Activated CD4-positive, alpha-beta T cell treated with anti-CD3 and anti-CD28 coated beads, Interleukin-2, amount 10 ng/mL, durations not matched to agents 24 days and 14 days (primary cell): ENCODE results near the gene PBX4. TPM values are rescaled to one million over a fixed set of nuclear protein-coding genes. Genes with fewer than 3 reads are reported as not detected.
A peak's percentile ranks its signal among the peaks of the same experiment; 100 is the strongest.

Experiments used
- DNase-seq: peaks from one replicate; pipeline ENCODE4 v3.0.0; 2022
- H3K27ac Mint-ChIP-seq: one replicate; pipeline ENCODE4 v1.8.0; 2022; ENCODE audit warnings: mild to moderate bottlenecking, mixed read lengths
- H3K27me3 Mint-ChIP-seq: one replicate; pipeline ENCODE4 v1.8.0; 2022; ENCODE audit warnings: mixed read lengths
- H3K36me3 Mint-ChIP-seq: one replicate; pipeline ENCODE4 v1.8.0; 2022; ENCODE audit warnings: low read depth, mild to moderate bottlenecking, mixed read lengths
- H3K4me1 Mint-ChIP-seq: one replicate; pipeline ENCODE4 v1.8.0; 2021; ENCODE audit warnings: mixed read lengths
- H3K4me3 Mint-ChIP-seq: one replicate; pipeline ENCODE4 v1.8.0; 2022; ENCODE audit warnings: mild to moderate bottlenecking, moderate library complexity, mixed read lengths
- H3K9me3 Mint-ChIP-seq: one replicate; pipeline ENCODE4 v1.8.0; 2021; ENCODE audit warnings: mixed read lengths
- intact Hi-C: fragments of 100-400 bp; cut with micrococcal nuclease; formaldehyde crosslinking; loops from one replicate; pipeline ENCODE4 v1.15.1; 2023
- total RNA-seq: library from RNA; stranded (reverse); gene quantifications from 2 replicates; pipeline ENCODE4 v1.2.3, GENCODE V29; 2022

PBX4 gene
- total RNA-seq, 1 donor from 2014 or later, result 20.5 TPM

DNA sequence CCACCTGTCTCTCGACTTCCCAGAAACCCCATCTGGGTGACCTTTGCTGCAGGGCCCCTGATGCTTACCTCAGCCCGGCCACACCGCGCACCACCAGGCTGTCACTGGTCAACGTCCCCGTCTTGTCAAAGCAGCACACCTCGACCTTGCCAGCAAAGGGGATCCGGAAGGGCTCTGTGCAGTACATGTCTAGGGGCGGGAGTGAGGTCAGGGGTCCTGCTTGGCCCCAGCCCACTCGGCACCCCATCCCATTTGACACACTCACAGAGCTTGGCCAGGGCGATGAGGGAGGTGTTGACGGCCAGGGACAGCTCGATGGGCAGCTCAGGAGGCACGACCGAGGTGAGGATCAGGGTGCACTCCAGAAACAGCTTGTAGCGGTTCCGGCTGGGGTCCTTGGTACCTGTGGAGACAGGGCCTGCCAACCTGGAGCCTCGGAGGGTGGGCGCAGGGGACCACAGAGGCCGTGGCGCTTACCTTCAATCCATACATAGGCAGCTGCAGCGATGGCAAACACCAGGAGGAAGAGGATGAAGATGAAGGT lies 36.6 kb upstream of the PBX4 start:
- H3K27ac Mint-ChIP-seq, result no peak overlapping the region
- no peaks in the 10 kb centered on the region for H3K9me3 Mint-ChIP-seq
- H3K36me3 Mint-ChIP-seq, result peaks cover 72% of the 10 kb centered on the region
- H3K4me3 Mint-ChIP-seq, result no peak overlapping the region
- H3K27me3 Mint-ChIP-seq, result no peaks in the 10 kb centered on the region
- DNase-seq, result no peak
- peaks cover 4% of the 10 kb centered on the region for H3K4me1 Mint-ChIP-seq
- intact Hi-C loops, result no loop called here

DNA sequence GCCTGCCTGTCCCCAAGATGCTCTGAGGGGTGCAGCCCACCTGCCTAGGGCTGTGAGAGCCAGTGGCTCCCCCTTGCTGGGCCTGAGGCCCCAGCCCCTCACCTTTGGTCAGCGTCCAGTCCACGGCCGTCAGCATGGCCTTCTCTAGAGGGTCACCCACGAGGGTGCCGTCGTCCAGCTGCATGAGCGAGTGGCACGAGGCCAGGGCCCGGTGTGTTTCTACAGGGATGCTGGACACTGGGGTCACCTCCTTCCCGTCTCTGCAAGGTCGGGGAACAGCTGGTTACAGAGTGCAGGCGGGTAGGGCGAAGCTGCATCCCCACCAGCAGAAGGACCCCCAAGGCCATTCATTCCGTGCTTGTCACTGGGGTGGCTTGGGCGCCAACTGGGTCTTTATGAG lies 36.0 kb upstream of the PBX4 start:
- peaks cover 67% of the 10 kb centered on the region for H3K36me3 Mint-ChIP-seq

DNA sequence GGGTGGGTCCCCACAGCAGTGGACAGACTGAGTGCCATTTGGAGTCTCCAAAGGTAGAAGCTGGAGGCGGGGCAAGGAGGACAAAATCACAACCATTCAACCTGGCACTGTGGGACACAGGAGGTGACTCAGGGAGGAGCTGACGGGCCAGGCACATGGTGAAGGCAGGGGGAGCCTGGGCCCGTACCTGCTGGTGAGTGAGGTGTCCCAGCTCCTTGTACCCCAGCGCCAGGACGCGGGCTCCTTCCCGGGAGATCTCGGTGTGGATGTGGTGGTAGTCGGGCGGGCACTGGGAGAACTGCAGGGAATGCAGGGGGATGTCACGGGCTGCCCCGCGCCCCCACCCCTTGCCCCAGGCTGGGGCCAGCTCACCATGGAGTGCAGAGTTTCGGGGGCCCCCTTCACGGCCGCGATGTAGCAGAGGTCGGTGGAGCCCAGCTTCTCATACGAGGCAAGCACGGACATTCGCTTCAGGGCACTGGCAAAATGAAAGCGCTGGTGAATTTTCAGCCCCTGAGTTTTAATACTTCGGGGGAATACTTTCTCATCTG lies 35.2 kb upstream of the PBX4 start:
- intact Hi-C loops, result no loop called here
- Mint-ChIP-seq H3K4me3 (no peak overlapping the region), H3K9me3 (no peaks in the 10 kb centered on the region), H3K36me3 (peaks cover 67% of the 10 kb centered on the region), H3K27ac (no peak overlapping the region), H3K27me3 (no peaks in the 10 kb centered on the region), H3K4me1 (peaks cover 4% of the 10 kb centered on the region)
- DNase-seq, result no peak

More for the DNA sequence above, 36.0 kb upstream of the PBX4 start:
- H3K9me3 Mint-ChIP-seq, result no peaks in the 10 kb centered on the region
- H3K4me3 Mint-ChIP-seq, result no peak overlapping the region
- no peak overlapping the region for H3K27ac Mint-ChIP-seq
- H3K4me1 Mint-ChIP-seq, result peaks cover 4% of the 10 kb centered on the region
- DNase-seq, result no peak
- intact Hi-C loops, result no loop called here
- H3K27me3 Mint-ChIP-seq, result no peaks in the 10 kb centered on the region

DNA sequence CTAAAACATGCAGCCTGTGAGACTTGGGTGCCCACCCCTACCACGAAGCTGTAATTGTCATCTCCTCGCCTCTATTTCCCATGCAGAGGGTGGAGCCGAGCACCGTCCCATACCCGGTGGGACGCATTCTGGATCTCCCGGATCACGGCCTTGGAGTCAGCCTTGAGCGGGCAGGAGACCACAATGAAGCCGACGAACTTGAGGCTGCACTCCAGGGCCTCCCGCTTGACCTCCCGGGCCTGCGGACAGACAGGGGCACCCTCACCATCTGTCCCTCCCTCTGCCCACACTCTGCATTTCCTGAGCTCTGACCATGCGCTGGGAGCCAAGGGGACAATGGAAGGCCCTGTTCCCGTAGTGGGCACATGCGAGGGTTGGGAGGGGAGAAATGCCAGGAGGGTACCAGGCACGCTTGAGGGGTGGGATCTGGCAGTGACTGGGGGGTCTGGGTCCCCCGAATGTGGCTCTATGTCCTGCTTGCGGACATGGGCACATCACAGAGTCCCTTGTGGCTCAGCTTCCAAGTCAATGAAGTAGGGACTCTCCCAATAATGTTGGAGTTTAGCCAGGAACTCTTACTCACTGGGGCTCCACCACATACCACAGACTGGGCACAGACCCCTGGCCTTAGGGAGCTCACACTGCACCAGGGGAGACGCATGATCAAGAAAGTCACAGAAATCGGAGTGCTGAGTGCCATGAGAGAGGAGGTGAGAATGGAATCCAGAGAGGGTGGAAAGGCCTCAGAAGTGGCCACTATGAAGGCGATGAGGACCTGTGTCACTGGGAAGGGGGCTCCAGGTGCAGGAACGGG lies 34.2 kb upstream of the PBX4 start:
- no peaks in the 10 kb centered on the region for H3K27me3 Mint-ChIP-seq
- no peaks in the 10 kb centered on the region for H3K4me1 Mint-ChIP-seq
- H3K9me3 Mint-ChIP-seq, result no peaks in the 10 kb centered on the region
- DNase-seq, result no peak
- intact Hi-C loops, result no loop called here
- H3K36me3 Mint-ChIP-seq, result peaks cover 64% of the 10 kb centered on the region
- H3K27ac Mint-ChIP-seq, result no peak overlapping the region
- no peak overlapping the region for H3K4me3 Mint-ChIP-seq

DNA sequence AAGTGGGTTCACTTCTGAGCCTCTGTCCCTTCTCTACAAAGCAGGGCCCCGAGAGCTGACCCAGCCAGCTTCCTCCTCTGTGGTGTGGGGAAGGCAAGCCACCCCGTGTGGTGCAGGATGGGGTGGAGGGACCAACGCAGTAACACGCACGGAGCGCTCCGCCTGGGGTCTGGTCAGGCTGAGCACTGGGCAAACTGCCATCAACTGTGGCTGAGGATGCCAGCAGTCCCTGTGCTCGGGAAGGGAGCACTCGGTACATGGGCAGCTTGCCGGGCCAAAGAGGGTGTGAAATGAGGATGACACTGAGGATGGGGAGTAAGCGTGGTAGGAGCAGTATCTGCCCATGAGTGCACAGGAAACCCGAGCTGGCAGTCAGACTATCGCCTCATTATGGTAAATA lies 32.6 kb upstream of the PBX4 start:
- Mint-ChIP-seq H3K27ac (no peak overlapping the region), H3K27me3 (no peaks in the 10 kb centered on the region), H3K36me3 (peaks cover 61% of the 10 kb centered on the region), H3K4me1 (no peaks in the 10 kb centered on the region), H3K4me3 (no peak overlapping the region), H3K9me3 (no peaks in the 10 kb centered on the region)
- intact Hi-C loops, result no loop called here
- DNase-seq, result no peak

DNA sequence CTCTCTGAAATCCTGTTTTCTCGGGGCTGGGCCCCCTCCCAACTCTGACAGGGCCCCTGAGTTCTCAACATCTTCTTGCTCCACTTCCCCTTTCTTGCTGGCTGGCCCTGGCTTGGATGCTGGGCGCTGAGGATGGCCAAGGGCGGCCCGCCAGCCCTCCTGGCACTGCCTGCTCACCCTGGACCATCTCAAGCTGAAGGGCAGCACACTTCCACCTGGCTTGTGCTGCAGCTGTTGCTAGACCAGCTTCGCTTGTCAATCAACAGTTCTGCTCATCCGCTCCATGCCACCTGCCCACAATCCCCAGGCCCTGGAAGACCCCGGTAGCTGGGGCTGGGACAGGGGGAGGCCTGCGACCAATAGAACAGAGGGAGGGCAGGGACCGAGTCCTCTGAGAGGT lies 31.8 kb upstream of the PBX4 start:
- Mint-ChIP-seq H3K9me3 (no peaks in the 10 kb centered on the region), H3K4me3 (no peak overlapping the region), H3K27ac (no peak overlapping the region), H3K27me3 (no peaks in the 10 kb centered on the region), H3K4me1 (no peaks in the 10 kb centered on the region), H3K36me3 (peaks cover 63% of the 10 kb centered on the region)
- DNase-seq, result no peak
- intact Hi-C loops, result no loop called here

DNA sequence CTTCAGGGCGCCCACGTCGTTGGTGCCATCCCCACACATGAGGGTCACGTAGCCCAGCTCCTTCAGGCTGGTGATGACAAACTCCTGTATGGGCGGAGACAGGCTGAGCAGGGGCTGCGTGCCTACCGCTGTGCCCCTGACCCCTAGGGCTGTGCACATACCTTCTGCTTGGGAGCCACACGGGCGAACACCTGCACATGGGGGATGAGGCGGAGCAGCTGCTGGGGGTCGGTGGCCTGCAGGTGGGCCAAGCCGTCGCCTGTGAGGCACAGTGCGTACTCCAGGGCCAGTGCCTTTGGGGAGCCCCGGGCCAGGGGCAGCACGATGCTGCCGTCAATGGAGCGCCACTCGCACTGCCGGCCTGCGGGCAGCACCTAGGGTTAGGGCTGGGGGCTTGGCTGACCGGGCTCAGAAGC lies 31.1 kb upstream of the PBX4 start:
- H3K27ac Mint-ChIP-seq, result peak overlapping the region; percentile 53
- no peaks in the 10 kb centered on the region for H3K4me1 Mint-ChIP-seq
- H3K36me3 Mint-ChIP-seq, result peaks cover 65% of the 10 kb centered on the region
- no peaks in the 10 kb centered on the region for H3K9me3 Mint-ChIP-seq
- intact Hi-C loops, result no loop called here
- no peaks in the 10 kb centered on the region for H3K27me3 Mint-ChIP-seq
- no peak overlapping the region for H3K4me3 Mint-ChIP-seq
- DNase-seq, result no peak

DNA sequence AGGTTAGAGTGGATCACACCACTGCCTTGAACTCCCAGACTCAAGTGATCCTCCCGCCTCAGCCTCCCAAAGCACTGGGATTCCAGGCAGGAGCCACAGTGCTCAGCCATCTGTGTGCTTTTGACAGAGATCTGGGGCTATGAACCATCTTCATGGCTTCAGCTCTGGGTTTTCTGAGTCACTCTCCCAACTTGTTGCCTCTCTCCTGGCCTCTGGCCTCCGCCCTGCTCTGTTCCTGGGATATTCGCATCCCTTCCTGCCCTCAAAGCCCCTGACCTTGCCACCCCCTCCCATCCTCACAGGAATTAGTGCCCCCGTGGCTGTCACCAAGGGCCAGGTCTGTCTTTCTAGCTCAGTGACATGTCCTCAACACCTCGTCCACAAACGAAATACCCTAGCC lies 30.7 kb upstream of the PBX4 start:
- no peaks in the 10 kb centered on the region for H3K4me1 Mint-ChIP-seq
- H3K9me3 Mint-ChIP-seq, result no peaks in the 10 kb centered on the region
- no peak overlapping the region for H3K4me3 Mint-ChIP-seq
- intact Hi-C loops, result no loop called here
- H3K27me3 Mint-ChIP-seq, result no peaks in the 10 kb centered on the region
- peaks cover 63% of the 10 kb centered on the region for H3K36me3 Mint-ChIP-seq
- peak overlapping the region; percentile 53 for H3K27ac Mint-ChIP-seq
- DNase-seq, result no peak

DNA sequence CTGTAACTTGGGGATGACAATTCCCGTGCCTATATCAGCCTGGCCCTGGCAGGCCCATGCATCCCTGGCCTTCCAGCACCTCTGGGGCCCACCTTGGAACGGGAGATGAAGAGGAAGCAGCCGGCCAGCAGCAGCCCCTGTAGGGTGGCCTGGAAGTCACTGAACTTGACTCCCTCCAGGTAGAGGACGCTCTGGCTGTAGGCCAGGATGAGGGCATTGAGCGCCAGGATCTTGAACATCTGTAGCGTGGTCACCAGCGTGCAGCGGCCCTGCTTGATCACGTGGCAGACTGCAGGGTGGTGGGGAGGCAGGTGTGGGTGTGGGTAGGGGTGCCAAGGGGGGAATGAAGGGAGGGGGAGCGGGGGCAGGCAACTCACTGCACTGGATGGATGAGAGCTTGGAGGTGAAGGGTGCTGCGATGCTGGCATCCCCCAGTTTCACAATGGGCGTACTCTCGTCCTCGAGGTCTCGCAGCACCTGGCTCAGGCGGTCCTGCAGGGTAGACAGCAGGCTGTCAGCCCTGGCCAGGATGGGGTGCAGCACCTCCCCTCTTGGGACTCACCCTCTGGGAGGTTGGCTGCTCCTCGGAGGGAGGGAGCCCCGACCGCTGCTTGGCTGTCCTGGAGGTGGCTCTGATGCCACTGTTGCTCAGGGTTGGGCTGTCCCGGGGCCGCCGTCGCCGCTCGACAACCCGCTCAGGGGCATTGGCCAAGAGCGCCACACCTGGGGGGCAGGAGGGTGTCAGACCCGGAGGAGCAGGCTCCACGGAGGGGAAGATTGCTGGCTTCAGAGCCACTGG lies 28.7 kb upstream of the PBX4 start:
- Mint-ChIP-seq H3K4me3 (no peak overlapping the region), H3K27me3 (no peaks in the 10 kb centered on the region), H3K9me3 (no peaks in the 10 kb centered on the region), H3K27ac (no peak overlapping the region), H3K36me3 (peaks cover 57% of the 10 kb centered on the region), H3K4me1 (peaks cover 8% of the 10 kb centered on the region)
- no peak for DNase-seq
- intact Hi-C loops, result no loop called here

DNA sequence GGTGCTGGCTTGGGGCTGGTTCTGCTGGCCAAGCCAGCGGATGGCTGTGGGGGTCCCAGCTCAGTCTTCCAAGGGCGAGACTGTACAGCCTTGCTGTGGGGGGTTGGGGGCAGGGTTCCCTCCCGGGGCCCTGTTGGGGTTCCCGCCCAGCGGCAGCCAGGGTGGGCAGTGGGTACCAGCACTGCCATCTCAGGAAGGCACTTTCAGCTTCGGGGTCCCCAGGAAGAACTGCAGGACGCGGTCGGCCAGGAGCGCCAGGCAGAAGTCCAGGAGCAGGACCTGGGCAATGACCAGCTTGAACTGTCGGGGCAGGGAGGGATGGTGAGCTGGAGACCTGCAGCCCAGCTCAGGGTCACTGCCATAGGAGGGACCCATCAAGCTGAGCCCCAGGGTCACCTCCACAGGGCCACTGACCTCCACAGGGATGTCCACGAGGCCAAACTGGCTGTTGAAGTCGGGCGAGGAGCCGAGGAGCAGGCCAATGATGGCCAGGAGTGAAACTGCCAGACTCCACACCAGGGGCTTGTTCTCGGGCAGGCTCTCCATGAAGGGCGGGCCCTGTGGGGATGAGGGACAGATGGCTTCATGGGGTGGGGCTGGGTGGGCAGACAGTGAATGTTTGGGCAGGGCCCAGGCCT lies 26.9 kb upstream of the PBX4 start:
- peaks cover 49% of the 10 kb centered on the region for H3K36me3 Mint-ChIP-seq
- intact Hi-C loops, result no loop called here
- no peak overlapping the region for H3K27ac Mint-ChIP-seq
- no peaks in the 10 kb centered on the region for H3K27me3 Mint-ChIP-seq
- H3K4me3 Mint-ChIP-seq, result no peak overlapping the region
- H3K4me1 Mint-ChIP-seq, result peaks cover 12% of the 10 kb centered on the region
- H3K9me3 Mint-ChIP-seq, result no peaks in the 10 kb centered on the region
- DNase-seq, result no peak

DNA sequence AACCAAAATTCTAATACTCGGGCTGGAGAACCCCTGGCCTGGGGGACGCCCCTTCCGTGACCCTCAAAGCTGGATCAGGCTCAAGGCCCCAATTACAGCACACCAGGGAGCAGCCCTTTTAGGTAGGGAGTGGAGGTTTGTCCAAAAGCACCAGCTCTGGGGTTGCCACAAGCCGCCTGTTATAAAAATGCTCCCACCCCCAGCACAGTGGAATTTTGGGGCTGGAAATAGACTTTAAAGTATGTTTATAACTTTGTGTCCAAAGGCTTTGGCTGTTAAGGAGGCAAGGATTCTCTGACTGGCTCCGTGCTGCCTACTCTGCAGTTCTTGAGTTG lies 25.5 kb upstream of the PBX4 start:
- H3K9me3 Mint-ChIP-seq, result no peaks in the 10 kb centered on the region
- H3K4me1 Mint-ChIP-seq, result peaks cover 14% of the 10 kb centered on the region
- peak overlapping the region; percentile 94 for H3K27ac Mint-ChIP-seq
- H3K27me3 Mint-ChIP-seq, result no peaks in the 10 kb centered on the region
- H3K36me3 Mint-ChIP-seq, result peaks cover 49% of the 10 kb centered on the region
- no peak for DNase-seq
- intact Hi-C loops, result loop anchor here (1.0 kb wide), 1 partner anchor 112 kb away; no protein-coding TSS in a partner anchor
- H3K4me3 Mint-ChIP-seq, result peak overlapping the region; percentile 98

DNA sequence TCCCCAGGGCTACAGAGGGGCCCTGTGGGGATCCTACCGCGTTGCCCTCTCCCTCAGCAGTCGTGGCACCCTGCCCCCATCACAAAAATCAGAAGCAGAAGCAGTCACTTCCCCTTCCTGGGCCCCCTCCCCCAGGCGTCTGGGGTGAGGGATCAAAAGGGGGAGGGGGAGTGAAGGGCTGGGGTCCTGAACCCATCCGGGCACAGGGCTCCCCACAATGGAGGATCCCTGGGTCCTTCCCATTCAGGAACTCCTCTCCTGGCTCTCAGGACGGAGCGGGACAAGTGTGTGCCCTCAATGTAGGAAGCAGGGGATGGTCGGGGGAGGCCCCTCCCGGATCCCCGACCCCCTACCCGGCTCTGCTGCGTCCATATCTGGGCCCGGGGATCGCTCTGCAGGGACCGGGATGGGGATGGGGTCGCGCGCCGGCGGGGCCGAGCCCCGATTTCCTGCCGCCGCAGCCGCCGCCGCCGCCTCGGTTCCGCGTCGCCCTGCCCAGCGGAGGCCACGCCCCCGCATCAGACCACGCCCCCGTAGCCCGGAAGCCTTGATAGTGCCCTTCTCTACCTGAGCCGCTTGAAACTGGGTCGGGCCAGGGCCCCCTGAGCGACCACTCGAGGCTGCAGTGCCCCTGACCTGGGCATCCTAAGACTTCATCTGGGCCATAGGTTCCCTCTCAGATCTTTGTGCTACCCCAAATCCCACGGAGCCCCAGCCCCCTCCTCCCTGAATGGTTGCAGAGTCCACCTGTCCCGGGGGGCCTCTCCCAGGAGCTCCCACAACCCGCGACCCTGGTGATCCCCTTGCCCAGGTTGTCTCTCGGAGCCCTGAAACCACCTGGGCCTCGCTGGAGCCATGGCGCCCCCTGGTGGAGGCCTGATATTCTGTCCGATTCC lies 24.9 kb upstream of the PBX4 start, which contains the start of gene GMIP:
TSS of gene GMIP (minus strand) at position 500 of the 896 bp plus-strand sequence. CDS start at position 372, 128 bp downstream.
- H3K27me3 Mint-ChIP-seq, result no peaks in the 10 kb centered on the region
- peaks cover 48% of the 10 kb centered on the region for H3K36me3 Mint-ChIP-seq
- no peaks in the 10 kb centered on the region for H3K9me3 Mint-ChIP-seq
- peaks cover 14% of the 10 kb centered on the region for H3K4me1 Mint-ChIP-seq
- peak within 1 kb of the TSS; percentile 94 for H3K27ac Mint-ChIP-seq
- intact Hi-C loops, result loop anchor here (1.0 to 2.0 kb wide), 3 partner anchors 45 to 111 kb away; no protein-coding TSS in a partner anchor
- DNase-seq, result peak; percentile 96
- H3K4me3 Mint-ChIP-seq, result peak within 1 kb of the TSS; percentile 98
